MM.1S (cell line): ENCODE data around the gene SH2D2A.
A peak's percentile ranks its signal among the peaks of the same experiment; 100 is the strongest.

Experiments
- DNase-seq: peaks from one replicate; pipeline ENCODE4 v3.0.0-alpha.2; 2015
- H2AFZ ChIP-seq: fragments of 300-600 bp; sonication (generic); 2 replicates; pipeline ENCODE4 v1.6.0; 2016; ENCODE audit warnings: antibody characterized with exemption, low read length
- H3F3A ChIP-seq: fragments of 300-600 bp; sonication (generic); 2 replicates; pipeline ENCODE4 v1.6.1; 2016; ENCODE audit warnings: mild to moderate bottlenecking, antibody characterized with exemption, low read length, moderate library complexity, mixed read lengths; ENCODE audit not compliant: insufficient read depth
- H3K27ac ChIP-seq: fragments of 300-600 bp; sonication (generic); 2 replicates; pipeline ENCODE4 v1.5.1; 2016; ENCODE audit warnings: mild to moderate bottlenecking, low read length
- H3K27me3 ChIP-seq: fragments of 300-600 bp; sonication (generic); replicated peaks from 2 replicates; pipeline ENCODE4 v1.6.0; 2016; ENCODE audit warnings: low read length; ENCODE audit not compliant: insufficient read depth
- H3K36me3 ChIP-seq: fragments of 300-600 bp; sonication (generic); replicated peaks from 2 replicates; pipeline ENCODE4 v1.6.1; 2016; ENCODE audit warnings: mild to moderate bottlenecking, low read length, mixed read lengths; ENCODE audit not compliant: insufficient read depth
- H3K4me1 ChIP-seq: fragments of 300-600 bp; sonication (generic); 2 replicates; pipeline ENCODE4 v1.6.1; 2016; ENCODE audit warnings: low read length, mixed read lengths
- H3K4me2 ChIP-seq: fragments of 300-600 bp; sonication (generic); 2 replicates; pipeline ENCODE4 v1.6.0; 2016; ENCODE audit warnings: low read depth, low read length
- H3K4me3 ChIP-seq: fragments of 300-600 bp; sonication (generic); 2 replicates; pipeline ENCODE4 v1.5.1; 2016; ENCODE audit warnings: low read length, mixed read lengths
- H3K79me2 ChIP-seq: fragments of 300-600 bp; sonication (generic); 2 replicates; pipeline ENCODE4 v1.6.1; 2016; ENCODE audit warnings: mixed run types, low read length, mixed read lengths
- H3K9ac ChIP-seq: fragments of 300-600 bp; sonication (generic); 2 replicates; pipeline ENCODE4 v1.6.1; 2016; ENCODE audit warnings: low read length, mixed read lengths
- H3K9me2 ChIP-seq: fragments of 300-600 bp; sonication (generic); replicated peaks from 2 replicates; pipeline ENCODE4 v1.6.1; 2016; ENCODE audit warnings: mild to moderate bottlenecking, low read length, mixed read lengths; ENCODE audit not compliant: insufficient read depth
- H3K9me3 ChIP-seq: fragments of 300-600 bp; sonication (generic); replicated peaks from 2 replicates; pipeline ENCODE4 v1.6.1; 2016; ENCODE audit warnings: mild to moderate bottlenecking, low read length, mixed read lengths; ENCODE audit not compliant: insufficient read depth
- H4K20me1 ChIP-seq: fragments of 300-600 bp; sonication (generic); 2 replicates; pipeline ENCODE4 v1.6.1; 2016; ENCODE audit warnings: mild to moderate bottlenecking, low read length, moderate library complexity, mixed read lengths; ENCODE audit not compliant: insufficient read depth
- CTCF ChIP-seq: fragments of 300-600 bp; sonication (generic); IDR thresholded peaks from 2 replicates; pipeline ENCODE4 v1.5.1; 2016; ENCODE audit warnings: antibody characterized with exemption, low read length, mixed read lengths
- EZH2 ChIP-seq: fragments of 300-600 bp; sonication (generic); optimal IDR thresholded peaks from 2 replicates; pipeline ENCODE3; 2017; ENCODE audit warnings: low read depth, mild to moderate bottlenecking, antibody characterized with exemption, low read length, mixed read lengths
- EZH2phosphoT487 ChIP-seq: fragments of 300-600 bp; sonication (generic); IDR thresholded peaks from 2 replicates; pipeline ENCODE4 v1.6.1; 2018; ENCODE audit warnings: antibody characterized with exemption, low read length

The SH2D2A gene

GRCh38 chr1:156767879-156768604 lies 48.6 kb downstream of the SH2D2A start:
- 0 out of 2 replicates have a peak, but pooled peaks cover 6% of the 10 kb centered on the region for H4K20me1 ChIP-seq
- H3K27me3 ChIP-seq: no peaks in the 10 kb centered on the region
- no peaks in the 10 kb centered on the region; the same call in 1 of the 2 replicates for H3K36me3 ChIP-seq
- peaks cover 69% of the 10 kb centered on the region for H3K79me2 ChIP-seq
- H3F3A ChIP-seq: 0 out of 2 replicates have a peak, but pooled peaks cover 3% of the 10 kb centered on the region
- peak overlapping the region; percentile 86 for H3K4me2 ChIP-seq
- H2AFZ ChIP-seq: peak overlapping the region; percentile 23; the same call in 1 of the 2 replicates
- peak; percentile 50 for DNase-seq
- peak overlapping the region; percentile 88 for H3K9ac ChIP-seq
- H3K27ac ChIP-seq: peak overlapping the region; percentile 68
- peak overlapping the region; percentile 81 for H3K4me3 ChIP-seq
- peaks cover 14% of the 10 kb centered on the region for H3K4me1 ChIP-seq
- H3K9me2 ChIP-seq: no peaks in the 10 kb centered on the region
- TF ChIP-seq EZH2 (no peak), EZH2phosphoT487 (no peak), CTCF (no peak)
- no peaks in the 10 kb centered on the region for H3K9me3 ChIP-seq

DNA sequence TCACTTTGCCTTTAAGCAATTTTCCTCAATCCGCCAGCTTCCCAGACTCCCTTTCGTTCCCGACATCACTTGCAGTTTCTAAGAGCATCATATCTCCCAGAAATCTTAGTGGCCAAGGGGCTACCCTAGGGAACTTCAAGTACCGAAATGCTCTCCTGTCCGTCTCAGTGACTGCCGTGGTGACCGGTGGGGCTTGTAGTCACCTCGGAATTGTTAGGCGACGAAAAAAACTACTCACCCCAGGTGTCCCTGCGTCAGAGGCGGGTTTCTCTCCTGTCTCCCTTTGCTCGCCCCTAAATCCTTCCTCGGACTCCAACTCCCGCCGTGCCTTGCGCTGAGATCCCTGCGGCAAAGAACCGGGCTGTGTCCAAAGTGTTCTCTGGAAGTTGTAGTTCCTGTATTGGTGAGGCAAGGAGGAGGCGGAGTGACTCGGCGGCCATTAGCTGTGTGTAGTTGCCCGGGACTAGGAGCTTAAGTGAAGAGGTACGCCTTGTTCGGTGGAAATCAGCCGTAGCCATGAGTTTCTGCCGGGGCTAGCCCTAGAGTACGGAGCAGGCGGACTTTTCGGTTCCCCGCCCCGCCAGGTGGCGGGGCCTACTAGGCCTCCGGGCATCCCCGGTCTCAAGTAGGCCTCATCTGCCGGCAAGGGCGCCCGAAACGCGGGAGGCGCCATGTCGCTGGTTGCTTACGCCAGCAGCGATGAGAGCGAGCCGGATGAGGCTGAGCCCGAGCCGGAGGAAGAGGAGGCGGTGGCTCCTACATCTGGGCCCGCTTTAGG lies 49.4 kb downstream of the SH2D2A start, which contains the start of gene PRCC:
Gene PRCC (plus strand): TSS at position 435 of the 778 bp plus-strand sequence. CDS start 237 bp downstream, at position 672.
- Histone ChIP-seq H3K27ac (peak within 1 kb of the TSS; percentile 68), H3K9me3 (no peaks in the 10 kb centered on the region), H3F3A (0 out of 2 replicates have a peak, but pooled peaks cover 3% of the 10 kb centered on the region), H2AFZ (peak within 1 kb of the TSS; percentile 83), H3K4me1 (peaks cover 14% of the 10 kb centered on the region), H3K79me2 (peaks cover 61% of the 10 kb centered on the region), H3K4me3 (peak within 1 kb of the TSS; percentile 82), H4K20me1 (no peaks in the 10 kb centered on the region), H3K9me2 (no peaks in the 10 kb centered on the region), H3K9ac (peak within 1 kb of the TSS; percentile 88), H3K27me3 (no peaks in the 10 kb centered on the region), H3K36me3 (no peaks in the 10 kb centered on the region; the same call in 1 of the 2 replicates), H3K4me2 (peak within 1 kb of the TSS; percentile 86)
- no peak for TF ChIP-seq EZH2phosphoT487
- no peak for TF ChIP-seq CTCF
- no peak for TF ChIP-seq EZH2
- DNase-seq: peak; percentile 100

DNA sequence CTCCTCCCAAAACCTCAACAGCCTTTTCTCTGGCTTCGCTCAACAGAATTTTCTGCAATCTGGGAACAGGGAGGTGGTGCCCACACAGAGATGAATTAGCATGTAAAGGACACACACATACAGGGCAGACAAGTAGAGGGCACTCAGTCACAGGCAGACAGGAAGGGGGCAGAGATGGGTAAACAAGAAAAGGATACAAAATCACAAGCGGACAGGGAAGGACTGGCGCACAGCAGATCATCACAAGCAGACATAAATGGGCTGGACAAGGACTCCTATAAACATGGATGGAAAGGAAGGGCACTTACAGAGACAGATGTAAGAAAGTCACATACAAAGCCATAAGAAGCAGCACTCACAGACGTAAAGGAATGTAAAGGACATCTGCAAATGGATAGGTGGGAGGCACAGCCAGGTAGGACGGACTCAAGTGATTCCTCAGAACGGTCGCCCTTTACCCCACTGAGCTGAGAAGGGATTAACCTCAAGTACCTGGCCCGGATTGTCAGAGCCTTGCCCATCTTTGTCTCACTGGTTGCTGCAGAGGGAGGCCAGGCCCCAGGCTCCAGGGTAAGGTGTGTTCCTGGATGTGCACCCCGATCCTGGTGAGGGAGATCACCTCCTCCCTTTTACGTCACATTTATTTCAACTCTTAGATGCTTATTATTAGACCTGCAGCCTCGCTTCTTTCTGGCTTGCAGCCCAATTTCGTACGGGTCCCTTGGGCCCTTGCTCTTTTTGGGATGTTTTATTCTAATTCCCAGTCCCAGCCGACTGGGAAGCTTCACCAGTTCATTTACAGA lies 50.1 kb downstream of the SH2D2A start:
- peak overlapping the region; percentile 73 for H3K9ac ChIP-seq
- peaks cover 54% of the 10 kb centered on the region for H3K79me2 ChIP-seq
- peak overlapping the region; percentile 83 for H2AFZ ChIP-seq
- peak overlapping the region; percentile 83 for H3K4me2 ChIP-seq
- H3K27me3 ChIP-seq: no peaks in the 10 kb centered on the region
- TF ChIP-seq EZH2phosphoT487: no peak
- TF ChIP-seq CTCF: no peak
- no peak for TF ChIP-seq EZH2
- H3F3A ChIP-seq: 0 out of 2 replicates have a peak, but pooled peaks cover 3% of the 10 kb centered on the region
- peaks cover 14% of the 10 kb centered on the region for H3K4me1 ChIP-seq
- H3K9me2 ChIP-seq: no peaks in the 10 kb centered on the region
- peak; percentile 35 for DNase-seq
- H3K4me3 ChIP-seq: peak overlapping the region; percentile 82
- no peaks in the 10 kb centered on the region for H3K9me3 ChIP-seq
- no peaks in the 10 kb centered on the region; the same call in 1 of the 2 replicates for H3K36me3 ChIP-seq
- H4K20me1 ChIP-seq: no peaks in the 10 kb centered on the region
- H3K27ac ChIP-seq: peak overlapping the region; percentile 51; the same call in 1 of the 2 replicates
